AG10803 (cell line): ENCODE results near the gene FYN.

Experiments
- DNase-seq: peaks from one replicate; pipeline ENCODE4 v3.0.0; 2010; ENCODE audit warnings: low read depth
- H3K4me3 ChIP-seq: 2 replicates; pipeline ENCODE4 v1.5.1; 2011; ENCODE audit warnings: mild to moderate bottlenecking, low read length, control low read depth
- TF ChIP-seq, protein P1 (sequence below): conservative IDR thresholded peaks from 2 replicates; pipeline ENCODE4 v1.5.1; 2011; ENCODE audit warnings: mild to moderate bottlenecking, low read length, control low read depth, inconsistent platforms

The FYN gene

DNA sequence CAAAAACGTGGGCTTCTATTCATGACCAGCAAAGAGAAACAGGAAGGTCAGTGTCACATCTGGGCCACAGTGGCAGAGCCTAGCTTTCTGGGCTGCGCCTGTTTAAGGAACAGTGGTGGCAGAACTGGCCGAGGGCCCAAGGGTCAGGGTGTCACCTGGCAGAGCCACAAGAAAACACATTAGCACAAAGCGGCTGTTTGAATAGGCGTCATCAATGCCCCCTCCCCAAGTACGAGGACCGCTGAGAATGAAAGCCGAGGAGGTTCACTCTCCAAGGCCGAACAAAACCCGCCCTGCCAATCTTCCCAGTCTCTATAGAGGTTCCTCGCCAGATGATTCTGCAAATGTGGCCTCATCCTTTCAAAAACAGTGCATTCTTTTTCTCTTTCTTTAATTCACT, 142.4 kb downstream of the FYN start:
- DNase-seq: no peak
- TF ChIP-seq, protein P1, sequence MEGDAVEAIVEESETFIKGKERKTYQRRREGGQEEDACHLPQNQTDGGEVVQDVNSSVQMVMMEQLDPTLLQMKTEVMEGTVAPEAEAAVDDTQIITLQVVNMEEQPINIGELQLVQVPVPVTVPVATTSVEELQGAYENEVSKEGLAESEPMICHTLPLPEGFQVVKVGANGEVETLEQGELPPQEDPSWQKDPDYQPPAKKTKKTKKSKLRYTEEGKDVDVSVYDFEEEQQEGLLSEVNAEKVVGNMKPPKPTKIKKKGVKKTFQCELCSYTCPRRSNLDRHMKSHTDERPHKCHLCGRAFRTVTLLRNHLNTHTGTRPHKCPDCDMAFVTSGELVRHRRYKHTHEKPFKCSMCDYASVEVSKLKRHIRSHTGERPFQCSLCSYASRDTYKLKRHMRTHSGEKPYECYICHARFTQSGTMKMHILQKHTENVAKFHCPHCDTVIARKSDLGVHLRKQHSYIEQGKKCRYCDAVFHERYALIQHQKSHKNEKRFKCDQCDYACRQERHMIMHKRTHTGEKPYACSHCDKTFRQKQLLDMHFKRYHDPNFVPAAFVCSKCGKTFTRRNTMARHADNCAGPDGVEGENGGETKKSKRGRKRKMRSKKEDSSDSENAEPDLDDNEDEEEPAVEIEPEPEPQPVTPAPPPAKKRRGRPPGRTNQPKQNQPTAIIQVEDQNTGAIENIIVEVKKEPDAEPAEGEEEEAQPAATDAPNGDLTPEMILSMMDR: no peak
- no peak overlapping the region for H3K4me3 ChIP-seq

DNA sequence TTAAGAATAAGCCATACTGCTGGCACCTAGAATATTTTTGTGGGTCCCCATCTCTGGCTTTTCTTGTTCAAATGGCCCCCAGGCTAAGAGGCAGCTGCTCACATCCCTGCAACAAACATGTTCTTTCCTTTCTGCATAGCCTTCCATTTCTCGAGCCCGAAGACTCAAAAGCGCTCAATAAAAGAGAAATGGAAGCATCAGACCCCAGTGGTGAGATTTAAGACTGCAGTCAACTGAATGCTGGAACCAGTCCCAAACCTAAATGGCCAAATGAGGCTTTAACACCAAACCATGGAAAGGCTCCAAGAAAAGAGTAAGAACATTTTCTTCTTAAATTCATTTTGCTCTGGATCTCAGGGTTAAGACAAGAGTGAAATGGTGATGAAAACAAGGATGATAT, 145.4 kb downstream of the FYN start:
- H3K4me3 ChIP-seq: no peak overlapping the region
- no peak for DNase-seq
- TF ChIP-seq, protein P1: peak; percentile 33

GRCh38 chr6:111727041-111727440, 146.2 kb downstream of the FYN start:
- H3K4me3 ChIP-seq: no peak overlapping the region
- TF ChIP-seq, protein P1: no peak
- peak; percentile 91 for DNase-seq

DNA sequence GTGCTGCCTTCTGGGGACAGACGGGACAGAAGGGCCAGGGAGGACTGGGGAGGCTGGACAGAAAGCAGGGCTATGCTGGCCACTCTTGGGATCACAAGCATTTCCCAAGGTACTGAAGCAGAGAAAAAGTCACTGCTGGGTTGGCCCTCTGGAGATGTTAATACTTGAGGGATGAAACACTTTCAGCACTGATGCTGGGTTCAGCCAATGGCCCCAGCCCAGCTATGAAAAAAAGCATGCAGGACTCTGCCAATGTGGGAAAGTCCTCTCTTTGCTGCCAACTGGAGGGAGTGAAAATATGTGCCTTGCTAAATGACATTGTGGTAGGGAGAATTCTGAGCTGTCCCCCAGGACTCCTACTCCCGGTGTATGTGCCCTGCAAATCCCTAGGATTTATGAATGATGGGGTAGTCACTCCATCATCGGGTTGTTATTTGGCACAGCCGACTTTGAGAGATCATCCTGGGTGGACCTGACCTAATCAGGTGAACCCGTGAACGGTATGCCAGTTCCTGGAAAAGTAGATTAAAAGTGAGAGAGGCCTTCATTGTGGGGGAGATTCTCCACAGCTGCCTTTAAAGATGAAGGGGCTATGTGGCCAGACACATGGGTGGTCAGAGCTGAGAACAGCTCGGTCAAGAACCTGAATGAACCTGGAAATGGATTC, 147.7 kb downstream of the FYN start:
- H3K4me3 ChIP-seq: no peak overlapping the region
- TF ChIP-seq, protein P1: no peak

GRCh38 chr6:111724505-111724904, 148.7 kb downstream of the FYN start:
- TF ChIP-seq, protein P1: no peak
- DNase-seq: no peak
- no peak overlapping the region for H3K4me3 ChIP-seq

More for the DNA sequence above, 147.7 kb downstream of the FYN start:
- peak; percentile 88 for DNase-seq

DNA sequence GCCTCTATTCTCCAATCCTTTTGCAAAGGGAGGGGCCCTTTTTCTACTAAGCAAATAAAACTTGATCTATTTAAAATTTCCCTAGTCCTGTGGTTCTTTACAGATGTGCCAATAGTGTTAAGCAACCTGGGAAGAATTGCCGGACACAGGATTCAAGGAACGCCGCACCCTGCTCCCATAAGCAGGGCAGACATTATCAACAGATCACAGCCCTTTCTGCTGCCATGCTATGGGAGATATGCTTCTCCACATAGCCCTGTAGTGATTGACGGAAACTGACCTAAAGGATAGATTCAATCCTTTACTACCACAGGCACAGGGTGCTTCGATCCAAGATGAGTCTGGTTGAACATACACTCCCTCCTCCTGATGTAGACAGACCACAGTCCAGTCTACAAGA, 149.2 kb downstream of the FYN start:
- no peak overlapping the region for H3K4me3 ChIP-seq
- TF ChIP-seq, protein P1: no peak
- DNase-seq: no peak

- DNase-seq: no peak
- H3K4me3 ChIP-seq: no peak overlapping the region
- TF ChIP-seq, protein P1: no peak
Observed at GRCh38 chr6:111723412-111723970, 149.8 kb downstream of the FYN start.
